ENCODE results near the gene DNAH17. TPM values are rescaled to one million over a fixed set of nuclear protein-coding genes. Genes with fewer than 3 reads are reported as not detected.

Gene DNAH17
- total RNA-seq, 2 donors from 2014 or later: 0.87 to 6.9 TPM

GRCh38 chr17:78517421-78517820 lies 59.8 kb downstream of the DNAH17 start:
- Histone ChIP-seq H3K4me3 (no peak overlapping the region), H3K9me3 (no peaks in the 10 kb centered on the region), H3K36me3 (no peaks in the 10 kb centered on the region), H3K27me3 (replicated peaks; ENCODE audit: insufficient read depth) (no peaks in the 10 kb centered on the region), H3K27ac (no peak overlapping the region), H3K4me1 (replicated peaks) (no peaks in the 10 kb centered on the region)
- WGBS: 71% methylated on average over 2 of the region's 2 CpGs
- TF ChIP-seq POLR2AphosphoS5 (IDR thresholded peaks at IDR 0.05) (no peak), POLR2A (IDR thresholded peaks at IDR 0.05) (no peak), CTCF (IDR thresholded peaks at IDR 0.05) (no peak)
- no peak for DNase-seq (ENCODE audit: low spot score)
- intact Hi-C loops (cut with DNase I): no loop called here

- Histone ChIP-seq H3K4me1 (replicated peaks) (no peaks in the 10 kb centered on the region), H3K27ac (no peak overlapping the region), H3K27me3 (replicated peaks; ENCODE audit: insufficient read depth) (no peaks in the 10 kb centered on the region), H3K36me3 (no peaks in the 10 kb centered on the region), H3K4me3 (no peak overlapping the region), H3K9me3 (no peaks in the 10 kb centered on the region)
- 78% methylated on average over 4 of the region's 4 CpGs for WGBS
- intact Hi-C loops (cut with DNase I): no loop called here
- no peak for DNase-seq (ENCODE audit: low spot score)
- TF ChIP-seq POLR2AphosphoS5 (IDR thresholded peaks at IDR 0.05) (no peak), CTCF (IDR thresholded peaks at IDR 0.05) (no peak), POLR2A (IDR thresholded peaks at IDR 0.05) (no peak)
Measured at GRCh38 chr17:78515480-78515879, 61.7 kb downstream of the DNAH17 start.

- Histone ChIP-seq H3K9me3 (no peaks in the 10 kb centered on the region), H3K27ac (no peak overlapping the region), H3K27me3 (replicated peaks; ENCODE audit: insufficient read depth) (no peaks in the 10 kb centered on the region), H3K4me3 (no peak overlapping the region), H3K36me3 (no peaks in the 10 kb centered on the region), H3K4me1 (replicated peaks) (no peaks in the 10 kb centered on the region)
- TF ChIP-seq POLR2A (IDR thresholded peaks at IDR 0.05): no peak
- TF ChIP-seq CTCF (IDR thresholded peaks at IDR 0.05): no peak
- TF ChIP-seq POLR2AphosphoS5 (IDR thresholded peaks at IDR 0.05): no peak
- 90% methylated on average over 18 of the region's 18 CpGs for WGBS
- intact Hi-C loops (cut with DNase I): no loop called here
- DNase-seq (ENCODE audit: low spot score): no peak
Measured at GRCh38 chr17:78514521-78514920, 62.7 kb downstream of the DNAH17 start.

GRCh38 chr17:78512976-78513375 lies 64.2 kb downstream of the DNAH17 start:
- Histone ChIP-seq H3K27ac (no peak overlapping the region), H3K9me3 (no peaks in the 10 kb centered on the region), H3K36me3 (no peaks in the 10 kb centered on the region), H3K27me3 (replicated peaks; ENCODE audit: insufficient read depth) (no peaks in the 10 kb centered on the region), H3K4me3 (no peak overlapping the region), H3K4me1 (replicated peaks) (no peaks in the 10 kb centered on the region)
- DNase-seq (ENCODE audit: low spot score): no peak
- intact Hi-C loops (cut with DNase I): no loop called here
- TF ChIP-seq POLR2AphosphoS5 (IDR thresholded peaks at IDR 0.05) (no peak), CTCF (IDR thresholded peaks at IDR 0.05) (no peak), POLR2A (IDR thresholded peaks at IDR 0.05) (no peak)
- WGBS: 60% methylated on average over 4 of the region's 4 CpGs

GRCh38 chr17:78510141-78511075 lies 66.8 kb downstream of the DNAH17 start:
- no peaks in the 10 kb centered on the region for H3K27me3 ChIP-seq (replicated peaks; ENCODE audit: insufficient read depth)
- TF ChIP-seq POLR2AphosphoS5 (IDR thresholded peaks at IDR 0.05) (no peak), POLR2A (IDR thresholded peaks at IDR 0.05) (no peak), CTCF (IDR thresholded peaks at IDR 0.05) (no peak)
- 88% methylated on average over 28 of the region's 28 CpGs for WGBS

More at GRCh38 chr17:78510141-78511075, 66.8 kb downstream of the DNAH17 start:
- intact Hi-C loops (cut with DNase I): no loop called here
- Histone ChIP-seq H3K27ac (no peak overlapping the region), H3K36me3 (no peaks in the 10 kb centered on the region), H3K4me3 (no peak overlapping the region), H3K9me3 (no peaks in the 10 kb centered on the region), H3K4me1 (replicated peaks) (no peaks in the 10 kb centered on the region)
- no peak for DNase-seq (ENCODE audit: low spot score)
